Stimulated activated naive CD8-positive, alpha-beta T cell treated with anti-CD3 and anti-CD28 coated beads, Interleukin-15, Interleukin-2, amounts not matched to agents 100 U/mL and 50 U/mL, for 24 hours (primary cell): ENCODE measurements around the gene SAMD3.
"Not testable (repeated sequence)": the region's sequence is repeated elsewhere in the genome, so short reads cannot be mapped to it uniquely, and the experiment has no call there.

Experiments used
- ATAC-seq: fragments of 150-1000 bp; cut with Tn5 transposase; one replicate; pipeline ENCODE4 v1.10.0; 2021
- DNase-seq: peaks from one replicate; pipeline ENCODE4 v3.0.0; 2021

The SAMD3 gene

DNA sequence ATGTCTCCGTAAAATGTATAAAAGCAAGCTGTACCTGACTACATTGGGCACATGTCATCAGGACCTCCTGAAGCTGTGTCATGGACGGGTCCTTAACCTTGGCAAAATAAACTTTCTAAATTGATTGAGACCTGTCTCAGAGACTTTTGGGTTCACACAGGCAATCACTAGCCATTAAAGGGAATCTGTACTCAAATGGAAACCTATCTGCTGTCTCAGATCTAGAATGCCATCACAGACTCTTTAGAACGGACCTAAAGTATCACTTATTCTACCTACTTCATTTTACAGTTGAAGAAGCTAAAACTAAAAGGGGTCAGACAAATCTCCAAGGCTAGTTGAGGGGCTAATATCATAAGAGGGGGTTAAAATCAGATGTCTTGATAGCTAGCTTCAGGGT lies 11.1 kb downstream of the SAMD3 start:
- ATAC-seq = no peak
- no peak for DNase-seq

DNA sequence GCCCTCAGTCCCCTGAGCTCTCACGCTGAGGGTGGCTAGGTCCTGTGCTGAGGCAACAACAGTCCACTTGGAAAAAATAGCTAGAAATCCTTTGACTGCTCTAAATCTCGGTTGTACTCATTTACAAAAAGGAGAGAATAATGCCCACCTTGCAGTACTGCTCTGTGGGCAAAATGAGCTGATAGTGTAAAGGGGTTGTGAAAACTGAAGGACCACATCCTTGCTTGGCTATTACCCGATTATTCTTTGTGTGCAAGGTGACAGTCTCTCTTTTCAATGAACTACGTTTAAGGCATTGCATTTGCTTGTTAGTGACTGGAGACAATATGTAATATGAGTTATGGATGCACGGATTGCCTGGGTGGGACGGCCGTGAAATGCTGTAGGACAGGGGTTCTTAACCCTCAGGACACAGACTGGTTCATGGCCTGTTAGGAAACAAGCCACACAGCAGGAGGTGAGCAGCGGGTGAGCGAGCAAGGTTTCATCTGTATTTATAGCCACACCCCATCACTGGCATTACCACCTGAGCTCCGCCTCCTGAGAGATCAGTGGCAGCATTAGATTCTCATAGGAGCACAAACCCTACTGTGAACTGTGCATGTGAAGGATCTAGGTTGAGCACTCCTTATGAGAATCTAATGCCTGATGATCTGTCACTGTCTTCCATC lies 14.6 kb downstream of the SAMD3 start:
- DNase-seq (no peak), ATAC-seq (no peak)

DNA sequence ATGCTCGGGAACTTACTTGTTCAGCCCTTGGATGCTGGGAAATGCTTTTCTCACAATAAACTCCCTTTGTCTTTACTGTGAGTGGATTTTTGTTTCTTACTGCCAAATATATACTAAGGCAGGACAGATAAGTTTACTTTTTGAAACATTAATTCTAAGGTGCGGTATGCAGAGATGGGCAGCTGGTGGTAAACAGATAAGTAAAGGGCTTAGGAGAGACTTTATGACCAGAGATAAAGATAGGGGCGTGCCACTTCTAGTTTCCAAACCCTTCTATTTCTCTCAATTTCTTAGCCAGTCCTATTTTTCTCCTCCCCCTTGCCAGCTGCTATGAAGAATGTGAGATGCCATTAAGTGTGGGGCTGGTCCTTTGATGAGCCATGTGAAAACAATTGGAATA lies 16.3 kb downstream of the SAMD3 start:
- ATAC-seq = no peak
- DNase-seq = no peak

DNA sequence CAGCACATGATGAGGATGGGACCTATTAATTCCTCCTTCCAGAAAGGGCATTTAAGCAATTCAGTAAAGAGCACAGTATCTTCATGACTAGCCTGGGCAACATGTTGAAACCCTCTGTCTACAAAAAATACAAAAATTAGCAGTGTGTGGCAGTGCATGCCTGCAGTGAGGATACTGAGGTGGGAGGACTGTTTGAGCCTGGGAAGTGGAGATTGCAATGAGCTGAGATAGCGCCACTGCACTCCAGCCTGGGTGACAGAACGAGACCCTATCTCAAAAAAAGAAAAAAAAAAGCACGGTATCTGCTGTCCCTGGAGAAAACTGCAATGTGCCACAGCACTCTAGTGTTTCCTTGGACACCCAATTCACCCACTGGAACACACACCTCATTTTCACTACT lies 18.4 kb downstream of the SAMD3 start:
- no peak for DNase-seq
- ATAC-seq = no peak

DNA sequence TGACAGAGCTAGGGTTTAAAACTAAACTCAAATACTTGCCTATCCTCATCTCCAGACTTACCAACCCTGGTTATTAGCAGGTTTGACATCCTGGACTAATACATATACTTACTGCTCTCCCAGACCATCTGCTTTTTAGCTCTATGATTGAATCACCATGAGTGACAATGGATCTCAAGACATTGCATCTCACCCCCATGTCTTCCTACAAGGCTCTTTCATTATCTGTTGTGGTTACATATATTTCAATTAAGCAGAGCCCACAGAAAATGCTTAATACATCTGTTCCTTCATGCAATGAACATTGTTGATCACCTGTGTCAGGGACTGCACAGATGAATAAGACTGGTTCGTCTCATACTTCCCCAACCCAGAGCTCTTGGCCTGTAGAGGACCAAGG lies 19.4 kb downstream of the SAMD3 start:
- no peak for DNase-seq
- ATAC-seq = no peak

DNA sequence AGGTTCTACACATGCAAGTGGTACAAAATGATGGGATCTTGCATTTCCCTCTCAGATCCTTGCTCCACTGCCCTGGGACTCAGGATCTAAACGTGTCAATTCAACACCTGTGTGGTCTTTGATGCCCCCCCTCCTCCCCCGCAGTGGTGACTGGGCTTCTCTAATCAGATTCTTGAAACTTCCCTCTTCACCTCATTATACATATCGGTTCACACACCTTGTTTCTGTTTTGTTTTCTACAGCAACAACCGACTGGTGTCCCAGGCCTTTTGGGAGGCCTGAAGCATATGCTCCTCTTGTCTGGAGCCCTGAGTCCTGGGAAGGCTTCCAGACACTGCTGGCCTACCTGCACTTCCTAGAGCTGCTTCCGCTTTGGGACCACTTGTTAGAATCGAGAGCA lies 20.0 kb downstream of the SAMD3 start:
- DNase-seq = no peak
- ATAC-seq = peak; percentile 28

DNA sequence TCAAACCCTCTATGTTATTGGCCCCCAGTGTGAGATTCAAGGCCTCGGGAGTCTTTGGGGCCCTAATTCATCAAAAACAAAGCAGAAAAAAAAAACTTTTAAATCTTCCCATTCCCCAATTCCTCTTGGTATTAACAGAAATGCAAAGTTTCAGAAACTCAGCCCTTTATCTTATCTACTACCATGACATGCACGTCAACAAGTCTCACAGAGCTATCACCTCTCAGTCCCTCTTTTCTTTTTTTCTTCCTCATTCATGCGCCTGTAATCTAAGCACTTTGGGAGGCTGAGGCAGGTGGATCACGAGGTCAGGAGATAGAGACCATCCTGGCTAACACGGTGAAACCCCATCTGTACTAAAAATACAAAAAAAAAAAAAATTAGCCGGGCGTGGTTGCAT lies 22.7 kb downstream of the SAMD3 start:
- DNase-seq = no peak

DNA sequence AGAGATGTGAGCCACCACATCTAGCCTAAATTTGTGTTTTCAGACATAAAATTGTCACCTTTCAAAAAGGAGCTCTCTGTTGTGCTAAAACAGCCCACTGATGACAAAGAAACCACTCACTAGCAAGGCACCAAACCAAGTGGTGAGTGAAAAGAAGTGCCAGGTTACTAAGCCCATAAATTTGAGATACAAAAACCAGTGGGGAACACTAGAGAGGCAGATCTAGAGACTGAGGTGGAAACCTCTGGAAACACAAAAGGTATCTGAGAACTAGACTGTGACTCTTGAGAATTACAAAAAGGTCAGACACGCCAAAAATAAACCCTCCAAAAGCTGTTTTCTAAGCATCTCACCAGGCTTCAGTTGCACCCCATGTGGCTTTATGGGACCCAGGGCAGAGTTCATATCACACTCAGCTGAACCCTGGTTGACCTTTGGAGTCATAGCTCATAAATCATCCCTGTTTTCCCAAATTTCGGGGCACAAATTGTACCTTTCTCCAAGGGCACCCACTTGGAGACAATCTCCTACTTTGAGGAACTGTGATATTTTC lies 24.2 kb downstream of the SAMD3 start:
- DNase-seq (no peak), ATAC-seq (no peak)

More for the DNA sequence above, 22.7 kb downstream of the SAMD3 start:
- ATAC-seq = no peak

DNA sequence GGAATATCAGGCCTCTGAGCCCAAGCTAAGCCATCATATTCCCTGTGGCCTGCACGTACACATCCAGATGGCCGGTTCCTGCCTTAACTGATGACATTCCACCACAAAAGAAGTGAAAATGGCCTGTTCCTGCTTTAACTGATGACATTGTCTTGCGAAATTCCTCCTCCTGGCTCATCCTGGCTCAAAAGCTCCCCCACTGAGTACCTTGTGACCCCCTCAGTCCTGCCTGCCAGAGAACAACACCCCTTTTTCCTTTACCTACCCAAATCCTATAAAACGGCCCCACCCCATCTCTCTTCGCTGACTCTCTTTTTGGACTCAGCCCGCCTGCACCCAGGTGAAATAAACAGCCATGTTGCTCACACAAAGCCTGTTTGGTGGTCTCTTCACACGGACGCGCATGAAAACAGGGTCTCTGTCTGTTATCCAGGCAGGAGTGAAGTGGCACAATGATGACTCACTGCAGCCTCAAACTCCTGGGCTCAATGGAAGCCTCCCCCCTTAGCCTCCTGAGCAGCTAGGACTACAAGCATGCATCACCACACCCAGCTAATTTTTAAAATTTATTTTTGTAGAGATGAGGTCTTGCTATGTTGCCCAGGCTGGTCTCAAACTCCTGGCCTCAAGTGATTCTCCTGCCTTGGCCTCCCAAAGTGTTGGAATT lies 24.8 kb downstream of the SAMD3 start:
- not testable (repeated sequence) for DNase-seq, ATAC-seq

DNA sequence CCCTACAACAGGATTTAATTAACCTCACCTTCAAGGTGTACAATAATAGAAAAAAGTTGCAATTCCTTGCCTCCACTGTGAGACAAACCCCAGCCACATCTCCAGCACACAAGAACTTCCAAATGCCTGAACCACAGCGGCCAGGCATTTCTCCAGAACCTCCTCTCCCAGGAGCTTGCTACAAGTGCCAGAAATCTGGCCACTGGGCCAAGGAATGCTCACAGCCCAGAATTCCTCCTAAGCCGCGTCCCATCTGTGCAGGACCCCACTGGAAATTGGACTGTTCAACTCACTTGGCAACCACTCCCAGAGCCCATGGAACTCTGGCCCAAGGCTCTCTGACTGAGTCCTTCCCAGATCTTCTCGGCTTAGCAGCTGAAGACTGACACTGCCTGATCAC lies 28.3 kb downstream of the SAMD3 start:
- not testable (repeated sequence) for ATAC-seq, DNase-seq

DNA sequence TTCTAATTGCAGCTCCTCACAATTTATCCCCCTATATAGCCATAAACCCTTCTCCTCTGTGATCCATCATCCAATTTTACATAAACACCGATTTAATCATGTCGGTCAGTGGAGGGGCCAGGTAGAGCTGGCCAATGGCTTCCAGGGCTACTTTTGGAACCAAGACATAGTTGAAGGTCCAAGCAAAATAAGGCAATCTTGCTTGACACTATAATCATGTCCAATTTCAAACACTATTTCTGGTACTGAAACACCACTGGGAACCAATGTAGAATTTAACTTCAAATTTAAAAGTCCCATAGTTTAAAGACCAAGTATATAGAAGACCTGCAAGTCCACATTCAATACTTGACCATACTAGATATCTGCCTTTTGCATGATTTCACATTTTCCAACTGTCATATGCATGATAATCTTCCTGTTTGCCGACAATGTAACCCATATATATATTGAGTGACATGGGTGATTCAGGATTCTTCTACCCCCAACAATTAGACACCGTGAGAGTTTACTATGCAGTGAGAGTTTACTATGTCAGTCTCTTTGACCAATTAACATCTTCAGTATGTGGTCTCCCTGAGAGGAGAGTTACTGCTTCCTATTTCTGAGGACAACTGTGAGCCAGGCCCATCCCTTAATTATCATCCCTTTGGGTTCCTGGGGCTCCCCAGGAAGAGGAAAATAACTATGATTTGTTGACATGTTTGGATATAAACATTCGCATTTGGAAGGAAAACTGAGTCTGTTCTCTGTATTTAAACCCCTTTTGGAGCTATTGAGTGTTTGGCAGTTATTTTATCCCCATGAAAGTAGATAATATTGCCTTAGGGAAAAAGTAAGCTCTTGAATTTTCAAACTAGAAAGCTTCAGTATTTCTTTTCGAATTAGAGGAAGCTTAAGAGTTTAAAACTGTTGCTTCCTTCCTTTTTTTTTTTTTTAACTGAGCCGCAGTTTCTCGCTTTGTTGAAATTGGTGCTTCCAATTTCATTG lies 31.8 kb downstream of the SAMD3 start:
- DNase-seq (no peak), ATAC-seq (no peak)

DNA sequence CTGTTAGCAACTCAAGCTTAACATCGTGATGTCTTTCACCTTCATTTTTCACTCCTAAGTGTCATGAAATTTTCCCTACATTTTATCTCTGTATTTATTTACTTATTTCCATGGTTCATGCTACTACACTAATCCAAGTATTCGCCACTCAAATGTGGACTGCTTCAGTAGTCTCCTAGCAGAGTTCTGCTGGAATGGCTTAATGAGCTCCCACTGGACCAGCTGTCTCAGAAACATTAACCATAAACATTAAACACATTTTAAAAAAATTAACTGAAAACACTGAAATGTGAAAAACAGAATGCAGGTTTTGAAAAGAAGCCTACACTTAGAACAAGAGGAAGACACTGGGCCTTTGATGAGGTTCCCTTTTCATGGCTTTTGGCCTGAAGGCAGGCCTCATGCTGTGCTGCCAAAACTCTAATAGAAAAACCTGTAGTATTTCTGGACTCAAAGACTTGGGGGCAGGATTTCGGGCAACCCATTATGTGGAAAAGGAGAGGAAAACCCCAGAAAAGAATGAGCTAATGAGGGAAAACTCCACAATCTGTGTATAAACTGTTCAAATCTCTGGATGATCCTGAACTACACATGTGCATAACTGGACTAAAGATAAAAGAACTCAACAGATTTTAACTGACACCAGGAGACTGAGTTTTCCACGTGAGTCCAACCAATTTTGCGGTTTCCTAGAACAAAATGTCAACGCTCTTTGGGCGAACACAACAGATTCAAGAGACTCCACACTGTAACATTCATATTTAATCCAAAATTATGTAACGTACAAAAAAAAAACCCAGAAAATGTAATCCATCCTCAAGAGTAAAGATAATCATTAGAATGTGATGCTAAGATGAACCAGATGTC lies 33.0 kb downstream of the SAMD3 start:
- DNase-seq (no peak), ATAC-seq (no peak)

DNA sequence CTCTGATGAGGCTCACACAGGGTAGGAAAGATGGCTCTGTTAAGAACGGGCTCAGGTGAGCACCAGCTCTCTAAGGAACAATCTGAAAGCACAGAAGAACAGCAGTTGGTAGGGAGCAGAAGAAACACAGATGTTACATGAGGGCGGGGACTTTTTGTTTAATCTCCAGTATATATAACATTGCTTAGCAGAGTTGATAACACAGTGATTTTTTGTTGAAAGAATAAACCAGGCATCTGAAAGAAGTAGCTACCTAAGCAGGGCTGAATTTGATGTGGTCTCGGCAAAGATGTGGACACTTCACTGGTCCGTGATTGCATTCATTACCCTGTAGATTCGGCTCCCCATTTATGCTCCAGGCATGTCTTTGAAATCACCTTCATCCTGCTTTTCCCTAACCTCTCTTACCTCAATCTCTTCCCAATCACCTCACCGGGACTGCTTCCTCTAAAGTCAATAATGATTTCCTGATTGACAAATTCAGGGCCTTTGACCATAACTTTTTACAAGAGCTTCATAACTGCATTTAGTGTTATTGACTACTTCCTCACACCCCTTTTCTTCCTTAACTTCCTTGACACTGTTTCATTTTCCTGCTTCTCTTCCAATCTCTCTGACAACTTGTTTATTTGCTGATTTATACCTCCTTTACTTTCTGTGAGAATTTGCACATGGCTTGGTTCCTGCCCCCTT lies 34.4 kb downstream of the SAMD3 start:
- ATAC-seq = no peak
- no peak for DNase-seq

DNA sequence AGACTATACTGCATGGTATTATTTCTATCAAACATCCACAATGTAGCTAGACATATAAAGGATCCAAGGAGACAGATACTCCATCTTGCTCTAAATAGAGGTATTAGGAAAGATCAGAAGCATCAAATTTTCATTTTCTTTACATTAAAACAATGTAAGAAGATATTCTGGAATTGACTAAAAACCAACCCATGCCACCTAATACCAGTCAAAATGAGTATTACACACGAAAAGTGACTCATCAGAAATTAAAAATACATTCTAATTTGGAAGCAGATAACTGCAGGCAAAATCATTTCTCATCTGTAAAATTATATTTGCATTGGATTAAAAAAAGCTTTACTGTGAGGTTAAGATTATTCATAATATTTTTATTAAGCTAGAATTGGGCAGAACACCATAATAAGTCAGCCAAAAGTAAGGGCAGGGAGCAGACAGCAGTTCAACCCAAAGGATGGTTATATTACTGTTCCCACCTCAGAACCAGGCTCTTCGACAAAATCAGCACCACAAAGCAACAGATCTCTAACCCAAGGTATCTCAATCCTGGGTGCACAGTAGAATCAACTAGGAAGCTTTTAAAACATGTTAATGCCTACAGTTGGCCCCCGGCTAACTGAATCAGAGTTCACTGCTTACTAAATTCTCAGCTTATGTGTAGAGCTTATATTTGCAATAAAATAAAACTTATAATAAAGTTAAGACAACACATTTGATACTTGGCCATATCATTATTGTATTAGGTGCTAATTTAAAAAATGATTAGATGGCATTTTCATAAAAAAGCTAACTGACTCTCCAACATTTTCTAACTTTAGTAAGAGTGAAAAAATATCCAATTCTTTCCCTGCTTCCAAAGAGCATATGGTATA lies 35.2 kb downstream of the SAMD3 start:
- DNase-seq = no peak
- ATAC-seq = peak; percentile 33

DNA sequence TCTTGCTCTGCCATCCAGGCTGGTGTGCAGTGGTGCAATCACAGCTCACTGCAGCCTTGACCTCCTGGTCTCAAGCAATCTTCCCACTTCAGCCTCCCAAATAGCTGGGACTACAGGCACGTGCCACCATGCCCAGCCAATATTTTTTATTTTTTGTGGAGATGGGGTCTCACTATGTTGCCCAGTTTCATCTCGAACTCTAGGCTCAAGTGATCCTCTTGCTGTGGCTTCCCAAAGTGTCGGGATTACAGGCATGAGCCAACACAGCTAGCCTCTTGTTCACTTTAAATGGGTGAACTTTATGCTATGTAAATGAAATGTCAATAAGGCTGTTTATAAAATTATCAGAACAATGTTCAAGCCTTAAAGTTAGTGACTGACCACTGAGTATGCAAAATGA lies 37.1 kb downstream of the SAMD3 start:
- ATAC-seq (no peak), DNase-seq (no peak)

DNA sequence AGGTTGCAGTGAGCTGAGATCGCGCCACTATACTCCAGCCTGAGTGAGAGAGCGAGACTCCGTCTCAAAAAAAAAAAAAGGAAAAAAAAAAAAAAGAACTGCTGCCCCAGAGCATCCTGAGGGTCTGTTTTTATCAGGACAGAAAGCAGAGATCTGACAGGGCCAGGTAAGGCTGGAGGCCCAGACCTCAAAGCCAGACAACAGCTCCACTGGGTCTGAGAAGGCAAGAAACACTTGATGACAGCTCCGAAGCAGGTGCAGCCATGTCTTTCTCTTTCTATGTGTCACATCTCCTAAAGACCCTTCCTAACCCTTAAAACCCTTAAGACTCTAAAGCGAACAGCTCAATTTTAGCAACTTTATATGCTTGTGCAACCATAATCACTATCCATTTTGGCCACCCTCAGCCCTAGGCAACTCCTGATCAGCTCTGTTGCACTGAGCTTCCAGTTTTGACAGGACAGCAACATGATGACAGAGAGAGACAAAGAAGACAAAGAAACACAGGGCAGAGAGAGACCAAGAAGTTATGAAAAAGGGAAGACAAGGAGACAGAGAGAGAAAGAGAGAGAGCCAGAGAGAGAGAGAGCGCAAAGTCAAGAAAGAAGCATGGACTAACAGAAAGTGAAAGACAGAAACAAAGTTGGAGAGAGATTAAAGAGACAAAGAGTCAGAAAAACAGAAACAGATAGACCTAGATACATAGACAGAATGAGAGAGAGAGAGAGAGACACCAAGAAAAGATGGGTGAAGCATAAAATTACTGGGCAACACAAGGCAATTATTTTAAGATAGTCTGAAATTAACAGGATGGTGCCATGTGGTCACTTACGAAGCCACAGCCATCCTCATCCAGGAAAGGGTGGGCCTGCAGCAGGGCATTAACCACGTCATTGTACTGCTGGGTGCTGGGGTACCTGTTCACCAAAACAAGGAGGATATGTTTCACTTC lies 39.2 kb downstream of the SAMD3 start:
- ATAC-seq (peak; percentile 84), DNase-seq (peak; percentile 36)

DNA sequence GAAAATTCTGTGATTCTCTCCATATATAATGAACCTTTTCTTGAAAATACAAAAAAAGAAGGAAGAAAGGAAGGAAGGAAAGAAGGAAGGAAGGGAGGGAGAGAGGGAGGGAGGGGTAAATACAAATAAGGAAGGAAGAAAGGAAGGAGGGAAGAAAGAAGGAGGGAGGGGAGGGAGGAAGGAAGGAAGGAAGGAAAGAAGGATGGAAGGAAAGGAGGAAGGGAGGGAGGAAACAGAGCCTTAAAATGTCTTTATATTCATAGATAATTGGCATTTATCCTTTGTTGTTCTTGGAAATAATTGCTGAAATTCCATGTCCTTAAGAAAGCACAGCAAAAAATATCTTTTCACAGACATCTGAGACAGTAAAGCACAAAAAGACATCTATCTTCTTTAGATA lies 40.3 kb downstream of the SAMD3 start:
- no peak for DNase-seq
- ATAC-seq = no peak

DNA sequence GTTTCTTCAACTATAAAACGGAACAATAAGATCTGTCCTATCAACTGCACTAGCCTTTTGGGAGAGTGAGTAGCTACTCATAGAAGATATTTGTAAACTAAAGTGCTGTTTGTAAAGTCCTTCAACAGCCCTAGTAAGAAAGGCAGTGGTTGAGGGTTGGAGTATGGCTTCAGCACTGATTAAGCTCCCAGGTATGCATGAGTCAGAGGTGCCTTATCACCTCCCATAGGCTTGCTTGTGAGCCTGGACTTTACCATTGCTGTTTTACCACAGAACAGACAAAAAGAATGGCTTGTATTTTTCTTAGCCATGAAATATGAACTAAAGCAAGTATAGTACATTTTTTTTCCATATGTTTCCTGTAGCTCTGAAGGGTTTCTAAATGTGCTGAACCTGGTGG lies 44.1 kb downstream of the SAMD3 start:
- ATAC-seq = no peak
- DNase-seq = no peak

DNA sequence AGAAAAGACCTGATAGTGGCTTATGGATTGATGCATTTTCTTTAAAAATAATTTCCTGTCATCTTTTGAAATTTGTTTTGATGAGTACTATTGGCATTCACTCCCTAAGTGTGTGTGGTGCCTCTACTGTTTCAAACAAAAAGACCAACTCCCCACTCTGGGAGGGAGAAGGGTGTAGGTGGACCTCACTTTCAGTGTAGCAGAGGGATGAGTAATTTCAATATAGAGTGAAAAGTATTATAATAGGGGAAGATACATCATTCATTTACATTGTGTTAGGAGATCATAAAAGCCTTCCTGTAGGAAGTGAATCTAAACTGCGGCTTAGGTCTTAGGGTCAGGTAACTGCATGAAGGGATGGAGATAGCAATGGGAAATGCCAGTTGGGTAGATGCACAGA lies 46.4 kb downstream of the SAMD3 start:
- DNase-seq (no peak), ATAC-seq (no peak)
